ENCODE data around the gene ZNF429. TPM values are rescaled to one million over a fixed set of nuclear protein-coding genes. Genes with fewer than 3 reads are reported as not detected.

Gene ZNF429
- total and polyA plus RNA-seq, 9 donors = 11.9 to 15.6 (median 13.1) TPM

DNA sequence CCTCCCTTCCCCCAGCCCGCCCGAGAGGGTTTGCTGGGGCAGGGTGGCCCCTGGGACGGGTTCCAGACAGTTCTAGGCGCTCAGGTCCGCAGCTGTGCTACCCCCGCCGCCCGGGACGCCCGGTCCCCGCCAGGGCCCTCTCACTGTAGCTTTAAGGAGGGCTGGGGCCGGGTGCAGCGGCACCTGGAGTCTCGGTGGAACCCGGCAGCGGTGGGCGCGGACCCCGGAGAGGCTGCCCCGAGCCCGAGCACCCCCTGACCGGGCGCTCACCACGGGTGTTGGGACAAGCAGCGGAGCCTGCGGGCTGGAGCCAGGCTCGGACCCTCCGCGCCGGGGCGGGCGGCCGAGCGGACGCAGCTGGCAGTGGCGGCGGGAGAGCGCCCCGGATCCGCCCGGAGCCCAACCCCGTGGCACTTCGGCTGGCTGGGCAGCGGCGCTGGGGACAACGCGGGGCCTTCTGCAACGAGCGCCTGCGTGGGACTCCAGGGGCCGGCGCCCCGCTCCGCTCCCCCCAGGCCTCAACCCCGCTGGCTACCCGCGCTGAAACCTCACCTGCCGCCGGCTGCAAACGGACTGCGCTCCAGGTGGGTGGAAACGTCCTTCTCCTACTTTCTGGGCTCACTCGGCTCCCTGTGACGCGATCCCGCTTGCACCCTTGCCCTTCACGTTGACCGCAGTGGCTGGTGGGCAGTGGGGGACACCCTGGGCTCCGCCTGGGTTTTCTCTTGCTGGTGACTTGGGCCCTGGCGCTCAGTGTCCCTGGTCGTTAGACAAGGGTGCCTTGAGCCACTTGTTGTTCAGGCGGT is 81.1 kb downstream of the ZNF429 start:
- peak overlapping the region; percentile 21 for H3K4me3 ChIP-seq (ENCODE audit: low read length)
- H3K36me3 ChIP-seq (ENCODE audit: control insufficient read depth, insufficient read depth, low read length) = no peaks in the 10 kb centered on the region
- WGBS (ENCODE audit: insufficient coverage) = under 1% methylated on average over 72 of the region's 72 CpGs
- H3K27me3 ChIP-seq (ENCODE audit: control insufficient read depth, insufficient read depth, low read length) = peaks cover 6% of the 10 kb centered on the region
- peaks cover 21% of the 10 kb centered on the region for H3K9me3 ChIP-seq (replicated peaks; ENCODE audit: control insufficient read depth, low read depth, low read length)
- H3K27ac ChIP-seq (ENCODE audit: low read length) = no peak overlapping the region
- DNase-seq = peak; percentile 19
- peaks cover 3% of the 10 kb centered on the region for H3K4me1 ChIP-seq (ENCODE audit: control insufficient read depth, insufficient read depth, low read length)

GRCh38 chr19:21587117-21587461 is 81.7 kb downstream of the ZNF429 start:
- Histone ChIP-seq H3K27me3 (ENCODE audit: control insufficient read depth, insufficient read depth, low read length) (peaks cover 6% of the 10 kb centered on the region), H3K4me3 (ENCODE audit: low read length) (no peak overlapping the region), H3K27ac (ENCODE audit: low read length) (no peak overlapping the region), H3K9me3 (replicated peaks; ENCODE audit: control insufficient read depth, low read depth, low read length) (peaks cover 16% of the 10 kb centered on the region), H3K4me1 (ENCODE audit: control insufficient read depth, insufficient read depth, low read length) (peaks cover 3% of the 10 kb centered on the region), H3K36me3 (ENCODE audit: control insufficient read depth, insufficient read depth, low read length) (no peaks in the 10 kb centered on the region)
- no peak for DNase-seq
- WGBS (ENCODE audit: insufficient coverage) = 30% methylated on average over 10 of the region's 12 CpGs

DNA sequence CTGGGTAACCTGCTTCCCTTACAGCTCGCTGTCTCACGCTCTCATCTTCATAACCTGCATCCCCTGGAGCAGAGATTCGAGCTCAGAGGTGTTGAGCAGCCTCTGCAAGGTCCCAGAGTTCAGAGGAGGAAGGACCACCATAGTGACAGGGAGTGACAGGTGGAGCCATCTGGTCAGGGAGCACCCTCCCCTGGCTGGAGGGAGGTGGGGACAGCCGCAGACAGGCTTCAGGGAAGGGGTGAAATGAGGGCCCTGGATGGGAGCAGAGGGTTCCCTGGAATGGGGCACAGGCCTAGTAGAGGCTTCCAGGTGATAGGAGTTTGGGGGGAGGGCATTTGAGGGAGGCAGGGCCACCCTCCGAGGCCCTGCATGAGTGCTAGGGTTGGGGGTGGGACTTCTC is 82.1 kb downstream of the ZNF429 start:
- Histone ChIP-seq H3K27me3 (ENCODE audit: control insufficient read depth, insufficient read depth, low read length) (peaks cover 6% of the 10 kb centered on the region), H3K4me1 (ENCODE audit: control insufficient read depth, insufficient read depth, low read length) (peaks cover 3% of the 10 kb centered on the region), H3K36me3 (ENCODE audit: control insufficient read depth, insufficient read depth, low read length) (no peaks in the 10 kb centered on the region), H3K4me3 (ENCODE audit: low read length) (no peak overlapping the region), H3K9me3 (replicated peaks; ENCODE audit: control insufficient read depth, low read depth, low read length) (peaks cover 13% of the 10 kb centered on the region), H3K27ac (ENCODE audit: low read length) (no peak overlapping the region)
- WGBS (ENCODE audit: insufficient coverage) = 52% methylated on average over 2 of the region's 5 CpGs
- DNase-seq = no peak

DNA sequence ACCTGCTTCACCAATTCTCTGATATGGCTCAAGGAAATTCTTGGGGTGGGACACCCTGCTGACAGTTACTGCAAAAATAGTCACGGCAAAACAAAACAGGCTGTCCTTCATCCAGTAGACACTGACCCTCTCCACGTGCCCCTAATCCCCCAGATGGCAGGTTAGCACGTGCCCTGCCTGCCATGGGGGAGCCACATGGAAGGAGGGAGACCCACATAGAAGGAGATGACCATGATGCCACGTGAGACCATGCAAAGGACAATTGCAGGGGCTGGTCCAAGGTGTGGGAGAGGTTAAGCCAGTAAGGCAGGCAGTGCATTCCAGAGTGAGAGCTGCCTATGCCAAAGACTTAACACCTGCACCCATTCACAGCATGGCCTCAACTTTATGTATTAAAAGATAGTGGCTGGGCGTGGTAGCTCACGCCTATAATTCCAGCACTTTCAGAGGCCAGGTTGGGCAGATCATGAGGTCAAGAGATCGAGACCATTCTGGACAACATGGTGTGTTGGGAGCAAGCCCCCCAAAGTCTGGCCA is 82.7 kb downstream of the ZNF429 start:
- Histone ChIP-seq H3K27ac (ENCODE audit: low read length) (no peak overlapping the region), H3K4me1 (ENCODE audit: control insufficient read depth, insufficient read depth, low read length) (peaks cover 3% of the 10 kb centered on the region), H3K4me3 (ENCODE audit: low read length) (no peak overlapping the region), H3K9me3 (replicated peaks; ENCODE audit: control insufficient read depth, low read depth, low read length) (peaks cover 12% of the 10 kb centered on the region), H3K27me3 (ENCODE audit: control insufficient read depth, insufficient read depth, low read length) (peaks cover 6% of the 10 kb centered on the region), H3K36me3 (ENCODE audit: control insufficient read depth, insufficient read depth, low read length) (no peaks in the 10 kb centered on the region)
- WGBS (ENCODE audit: insufficient coverage) = 86% methylated on average over 4 of the region's 7 CpGs
- DNase-seq = no peak

- Histone ChIP-seq H3K36me3 (ENCODE audit: control insufficient read depth, insufficient read depth, low read length) (no peaks in the 10 kb centered on the region), H3K4me3 (ENCODE audit: low read length) (no peak overlapping the region), H3K27ac (ENCODE audit: low read length) (no peak overlapping the region), H3K27me3 (ENCODE audit: control insufficient read depth, insufficient read depth, low read length) (peaks cover 2% of the 10 kb centered on the region), H3K9me3 (replicated peaks; ENCODE audit: control insufficient read depth, low read depth, low read length) (peaks cover 3% of the 10 kb centered on the region), H3K4me1 (ENCODE audit: control insufficient read depth, insufficient read depth, low read length) (peaks cover 3% of the 10 kb centered on the region)
- DNase-seq = no peak
- WGBS (ENCODE audit: insufficient coverage) = 50% methylated on average over 1 of the region's 2 CpGs
Observed at GRCh38 chr19:21590867-21591266, 85.5 kb downstream of the ZNF429 start.

DNA sequence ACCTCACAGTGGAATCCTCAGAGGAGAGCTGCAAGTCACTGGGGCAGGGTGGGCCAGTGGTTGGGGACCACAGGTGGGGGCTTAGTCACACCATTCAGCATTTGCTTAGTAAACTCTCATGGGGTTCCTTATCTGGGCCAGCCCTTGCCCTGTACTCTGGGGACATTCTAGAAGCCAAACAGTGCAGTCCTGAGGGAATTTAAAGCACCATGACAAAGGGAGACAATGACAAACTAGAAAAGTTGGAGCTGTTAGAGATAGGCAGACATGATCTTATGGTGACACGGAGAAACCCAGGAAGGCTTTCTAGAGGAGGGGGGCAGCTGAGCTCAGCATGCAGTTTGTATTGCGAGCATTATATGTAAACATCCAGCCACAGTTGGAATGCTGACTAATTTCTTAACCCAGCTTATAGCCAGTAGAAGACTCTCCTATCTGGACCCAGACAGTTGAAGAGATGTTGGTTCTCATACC is 87.6 kb downstream of the ZNF429 start:
- DNase-seq = no peak
- Histone ChIP-seq H3K36me3 (ENCODE audit: control insufficient read depth, insufficient read depth, low read length) (no peaks in the 10 kb centered on the region), H3K4me1 (ENCODE audit: control insufficient read depth, insufficient read depth, low read length) (no peaks in the 10 kb centered on the region), H3K4me3 (ENCODE audit: low read length) (no peak overlapping the region), H3K27me3 (ENCODE audit: control insufficient read depth, insufficient read depth, low read length) (no peaks in the 10 kb centered on the region), H3K9me3 (replicated peaks; ENCODE audit: control insufficient read depth, low read depth, low read length) (peaks cover 10% of the 10 kb centered on the region), H3K27ac (ENCODE audit: low read length) (no peak overlapping the region)
- WGBS (ENCODE audit: insufficient coverage) = no CpG with 5 or more reads among the region's 2 CpGs

- Histone ChIP-seq H3K27me3 (ENCODE audit: control insufficient read depth, insufficient read depth, low read length) (no peaks in the 10 kb centered on the region), H3K36me3 (ENCODE audit: control insufficient read depth, insufficient read depth, low read length) (no peaks in the 10 kb centered on the region), H3K4me1 (ENCODE audit: control insufficient read depth, insufficient read depth, low read length) (no peaks in the 10 kb centered on the region), H3K9me3 (replicated peaks; ENCODE audit: control insufficient read depth, low read depth, low read length) (peaks cover 10% of the 10 kb centered on the region), H3K27ac (ENCODE audit: low read length) (no peak overlapping the region), H3K4me3 (ENCODE audit: low read length) (no peak overlapping the region)
- WGBS (ENCODE audit: insufficient coverage) = 76% methylated on average over 3 of the region's 4 CpGs
- no peak for DNase-seq
Observed at GRCh38 chr19:21593502-21593901, 88.1 kb downstream of the ZNF429 start.

GRCh38 chr19:21593934-21594820 is 88.8 kb downstream of the ZNF429 start:
- H3K27ac ChIP-seq (ENCODE audit: low read length) = no peak overlapping the region
- no peaks in the 10 kb centered on the region for H3K27me3 ChIP-seq (ENCODE audit: control insufficient read depth, insufficient read depth, low read length)
- no peaks in the 10 kb centered on the region for H3K4me1 ChIP-seq (ENCODE audit: control insufficient read depth, insufficient read depth, low read length)
- no peak overlapping the region for H3K4me3 ChIP-seq (ENCODE audit: low read length)
- WGBS (ENCODE audit: insufficient coverage) = 69% methylated on average over 2 of the region's 3 CpGs
- no peak for DNase-seq
- no peaks in the 10 kb centered on the region for H3K36me3 ChIP-seq (ENCODE audit: control insufficient read depth, insufficient read depth, low read length)
- peaks cover 10% of the 10 kb centered on the region for H3K9me3 ChIP-seq (replicated peaks; ENCODE audit: control insufficient read depth, low read depth, low read length)

- Histone ChIP-seq H3K4me3 (ENCODE audit: low read length) (no peak overlapping the region), H3K4me1 (ENCODE audit: control insufficient read depth, insufficient read depth, low read length) (no peaks in the 10 kb centered on the region), H3K36me3 (ENCODE audit: control insufficient read depth, insufficient read depth, low read length) (no peaks in the 10 kb centered on the region), H3K27ac (ENCODE audit: low read length) (no peak overlapping the region), H3K9me3 (replicated peaks; ENCODE audit: control insufficient read depth, low read depth, low read length) (peaks cover 10% of the 10 kb centered on the region), H3K27me3 (ENCODE audit: control insufficient read depth, insufficient read depth, low read length) (no peaks in the 10 kb centered on the region)
- WGBS (ENCODE audit: insufficient coverage) = 67% methylated on average over 4 of the region's 4 CpGs
- DNase-seq = no peak
Observed at GRCh38 chr19:21595185-21595584, 89.8 kb downstream of the ZNF429 start.

DNA sequence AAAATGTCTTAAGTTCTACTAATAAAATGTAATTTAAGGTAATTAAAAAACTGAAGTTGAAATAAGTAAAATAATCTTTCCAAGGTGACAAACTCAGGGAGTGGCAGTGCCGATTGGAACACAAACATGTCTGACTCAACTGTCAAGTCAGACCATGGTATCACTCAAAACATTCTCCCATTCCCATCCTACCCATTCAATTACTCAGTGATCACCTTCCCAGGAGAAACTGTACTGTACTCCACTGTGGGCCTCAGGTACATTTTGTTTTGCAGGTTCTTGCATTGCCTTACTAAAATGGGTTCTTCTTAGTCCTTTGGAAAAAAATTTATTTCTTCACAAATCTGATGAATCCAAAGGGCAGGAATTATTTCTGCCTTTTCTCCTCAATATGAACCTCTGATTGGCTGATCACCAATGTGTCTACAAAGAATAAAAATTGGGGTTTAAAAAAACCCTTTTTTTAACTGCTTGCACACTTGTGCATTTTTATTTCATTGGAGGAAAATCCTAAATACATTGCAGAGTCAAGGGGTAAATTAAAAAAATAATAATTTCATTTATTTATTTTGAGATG is 96.8 kb downstream of the ZNF429 start:
- peaks cover 8% of the 10 kb centered on the region for H3K4me1 ChIP-seq (ENCODE audit: control insufficient read depth, insufficient read depth, low read length)
- H3K27me3 ChIP-seq (ENCODE audit: control insufficient read depth, insufficient read depth, low read length) = no peaks in the 10 kb centered on the region
- no peak overlapping the region for H3K27ac ChIP-seq (ENCODE audit: low read length)
- peaks cover 6% of the 10 kb centered on the region for H3K9me3 ChIP-seq (replicated peaks; ENCODE audit: control insufficient read depth, low read depth, low read length)
- no peaks in the 10 kb centered on the region for H3K36me3 ChIP-seq (ENCODE audit: control insufficient read depth, insufficient read depth, low read length)
- H3K4me3 ChIP-seq (ENCODE audit: low read length) = no peak overlapping the region
- no peak for DNase-seq
- no CpG with 5 or more reads among the region's 1 CpG for whole genome bisulfite sequencing (ENCODE audit: insufficient coverage)
